GM12878 (cell line): ENCODE results near the gene TP53BP1. TPM values are rescaled to one million over a fixed set of nuclear protein-coding genes. Genes with fewer than 3 reads are reported as not detected.

ENCODE experiments used
- ASH2L ChIP-seq: fragments of 300-600, 200-600 bp; sonication (generic); IDR thresholded peaks from 2 replicates; pipeline ENCODE4 v1.6.1; 2017; ENCODE audit warnings: low read depth, mild to moderate bottlenecking, borderline replicate concordance
- ATF3 ChIP-seq: IDR thresholded peaks from 2 replicates; pipeline ENCODE4 v1.6.1; 2011; ENCODE audit warnings: low read depth, mild to moderate bottlenecking, low read length, moderate library complexity, borderline replicate concordance; ENCODE audit errors: extremely low read depth
- CBFB ChIP-seq: IDR thresholded peaks from 2 replicates; pipeline ENCODE4 v1.6.1; 2016; ENCODE audit warnings: antibody characterized with exemption, low read depth
- CREB1 ChIP-seq: IDR thresholded peaks from 2 replicates; pipeline ENCODE4 v1.6.1; 2012; ENCODE audit warnings: low read depth, mild to moderate bottlenecking, inconsistent platforms
- DPF2 ChIP-seq: fragments of 450-650 bp; IDR thresholded peaks from 2 replicates; pipeline ENCODE4 v1.6.1; 2017; ENCODE audit warnings: mild to moderate bottlenecking
- GABPA ChIP-seq: IDR thresholded peaks from 2 replicates; pipeline ENCODE4 v1.6.1; 2014; ENCODE audit warnings: antibody characterized with exemption, low read depth, mild to moderate bottlenecking, inconsistent platforms
- HDAC2 ChIP-seq: fragments of 200-600 bp; sonication (generic); IDR thresholded peaks from 2 replicates; pipeline ENCODE4 v1.6.1; 2017
- IRF3 ChIP-seq: fragments of 450-650 bp; IDR thresholded peaks from 2 replicates; pipeline ENCODE4 v1.6.1; 2014; ENCODE audit warnings: mild to moderate bottlenecking
- KDM1A ChIP-seq: fragments of 200-600 bp; sonication (generic); IDR thresholded peaks from 2 replicates; pipeline ENCODE4 v1.6.1; 2016; ENCODE audit warnings: borderline replicate concordance
- KLF5 ChIP-seq: fragments of 450-650 bp; IDR thresholded peaks from 2 replicates; pipeline ENCODE4 v1.6.1; 2014; ENCODE audit warnings: mild to moderate bottlenecking; ENCODE audit not compliant: partially characterized antibody
- MTA3 ChIP-seq: IDR thresholded peaks from 2 replicates; pipeline ENCODE4 v1.6.1; 2012; ENCODE audit warnings: low read length, inconsistent platforms, borderline replicate concordance
- MXI1 ChIP-seq: fragments of 150-350 bp; IDR thresholded peaks from 2 replicates; pipeline ENCODE4 v1.6.1; 2011; ENCODE audit warnings: low read depth, mild to moderate bottlenecking, inconsistent platforms, low read length, improper control_type of control experiment
- MYB ChIP-seq: fragments of 150-350 bp; IDR thresholded peaks from 2 replicates; pipeline ENCODE4 v1.6.1; 2014; ENCODE audit warnings: mild to moderate bottlenecking, low read depth, low read length, borderline replicate concordance
- MYC ChIP-seq: IDR thresholded peaks from 2 replicates; pipeline ENCODE4 v1.6.1; 2011; ENCODE audit warnings: mild to moderate bottlenecking, low read length, moderate library complexity, inconsistent platforms; ENCODE audit not compliant: insufficient read depth, insufficient replicate concordance, insufficient read length, severe bottlenecking
- NBN ChIP-seq: fragments of 450-650 bp; IDR thresholded peaks from 2 replicates; pipeline ENCODE4 v1.6.1; 2016
- NFYA ChIP-seq: IDR thresholded peaks from 2 replicates; pipeline ENCODE4 v1.6.1; 2011; ENCODE audit warnings: low read depth, mild to moderate bottlenecking, low read length, improper control_type of control experiment, borderline replicate concordance
- NFYB ChIP-seq: IDR thresholded peaks from 2 replicates; pipeline ENCODE4 v1.6.1; 2011; ENCODE audit warnings: low read depth, mild to moderate bottlenecking, low read length, improper control_type of control experiment, moderate library complexity; ENCODE audit not compliant: insufficient read depth
- PAX8 ChIP-seq: fragments of 450-650 bp; IDR thresholded peaks from 2 replicates; pipeline ENCODE4 v1.6.1; 2017; ENCODE audit warnings: mild to moderate bottlenecking, moderate library complexity
- RCOR1 ChIP-seq: conservative IDR thresholded peaks from 2 replicates; pipeline ENCODE4 v1.6.1; 2012; ENCODE audit warnings: low read depth, low read length, improper control_type of control experiment
- SMAD1 ChIP-seq: fragments of 450-650 bp; IDR thresholded peaks from 2 replicates; pipeline ENCODE4 v1.6.1; 2018; ENCODE audit warnings: mild to moderate bottlenecking, low read depth; ENCODE audit not compliant: partially characterized antibody
- SRF ChIP-seq, 2 experiments: IDR thresholded peaks; 2 replicates each; pipeline ENCODE4 v1.6.1; 2011; ENCODE audit warnings: low read depth in 2 of 2, low read length in 2 of 2, mild to moderate bottlenecking in 1 of 2, moderate library complexity in 1 of 2
- TARDBP ChIP-seq: IDR thresholded peaks from 2 replicates; pipeline ENCODE4 v1.6.1; 2016; ENCODE audit warnings: borderline replicate concordance
- TBL1XR1 ChIP-seq: IDR thresholded peaks from 2 replicates; pipeline ENCODE4 v1.6.1; 2012; ENCODE audit warnings: low read depth, low read length, improper control_type of control experiment
- USF2 ChIP-seq: IDR thresholded peaks from 2 replicates; pipeline ENCODE4 v1.6.1; 2011; ENCODE audit warnings: low read depth, low read length, improper control_type of control experiment, borderline replicate concordance
- ZNF274 ChIP-seq: IDR thresholded peaks from one replicate; pipeline ENCODE4 v1.8.0; 2011; ENCODE audit not compliant: insufficient read length, insufficient read depth
- polyA plus RNA-seq, 11 experiments: library from polyadenylated mRNA; depleted of rRNA in 4 of 11; unstranded in 6 of 11; stranded (reverse) in 5 of 11; fragments of >200 nt; fragmentation: Nextera tagmentation in 4 of 11; fragmentation: Illumina TruSeq in 1 of 11; extraction: Ambion mirVana in 4 of 11; extraction: Trizol in 1 of 11; gene quantifications; 1 replicate in 1 of 11; 2 replicates in 10 of 11; pipeline versions ENCODE4 v1.2.1 to v1.2.3, GENCODE V29; 2011 to 2016; ENCODE audit warnings: inconsistent platforms in 2 of 11, missing spikeins in 2 of 11, low read depth in 1 of 11
- total RNA-seq, 4 experiments: library from RNA; depleted of rRNA in 3 of 4; stranded (reverse); fragments of >200 nt in 3 of 4; fragmentation: Illumina TruSeq in 1 of 4; extraction: Trizol in 1 of 4; gene quantifications; 2 replicates each; pipeline versions ENCODE4 v1.2.1 to v1.2.3, GENCODE V29; 2013 to 2021
- TF ChIP-seq, protein P1 (sequence below): IDR thresholded peaks from 2 replicates; pipeline ENCODE4 v1.6.1; 2012; ENCODE audit warnings: low read depth, low read length, improper control_type of control experiment
- TF ChIP-seq, protein P2 (sequence below): IDR thresholded peaks from 2 replicates; pipeline ENCODE4 v1.6.1; 2011; ENCODE audit warnings: mild to moderate bottlenecking, low read depth, low read length, moderate library complexity; ENCODE audit not compliant: insufficient replicate concordance

TP53BP1 gene
- total and polyA plus RNA-seq, 10 of the 15 experiments (the other 5 are each of a cell fraction or from before 2014, with no cell fraction given) = 6.2 to 50.2 (median 19.3) TPM

DNA sequence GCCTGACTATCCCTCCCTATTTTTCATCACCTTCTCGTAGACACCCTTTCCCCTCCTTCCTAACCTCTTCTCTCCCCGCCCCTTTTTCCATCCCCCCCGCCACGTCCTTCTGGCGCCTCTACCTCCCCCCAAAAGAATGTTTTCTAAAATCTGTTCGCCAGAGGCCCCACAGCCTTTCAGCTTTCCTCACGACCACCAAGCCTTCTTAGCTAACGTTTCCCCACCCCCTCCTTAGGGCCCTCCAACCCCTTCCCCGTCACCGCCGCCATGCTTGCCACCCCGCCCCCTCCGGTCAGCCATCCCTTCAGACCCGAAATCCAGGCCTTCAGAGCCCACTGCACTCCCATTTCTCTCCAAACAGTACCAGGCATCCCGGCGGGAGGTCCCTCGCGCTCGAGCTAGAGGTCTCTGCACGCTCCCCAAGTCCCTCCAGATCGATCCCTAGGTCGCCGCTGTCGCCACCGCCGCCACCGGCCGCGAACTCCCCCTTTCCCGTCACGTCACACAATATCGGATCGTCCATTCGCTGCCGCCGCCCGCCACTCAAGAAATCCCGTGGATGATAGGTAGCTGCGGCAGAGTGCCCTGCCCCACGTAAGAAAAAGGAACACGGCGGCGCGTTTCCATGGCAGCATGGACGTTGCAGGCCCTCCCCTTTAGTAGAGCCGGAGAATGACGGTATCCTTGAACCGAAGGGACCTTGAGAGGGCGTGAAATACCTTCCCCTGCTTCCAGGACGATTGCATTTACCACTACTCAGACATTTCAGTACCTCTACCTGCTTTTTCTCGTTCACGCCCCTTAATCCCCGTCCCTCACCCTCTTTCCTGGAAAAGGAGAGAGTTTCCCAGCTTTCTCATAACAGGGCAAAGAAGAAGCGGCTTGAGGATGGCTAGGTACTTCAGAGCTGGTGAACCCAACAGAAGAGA, at the start of gene TP53BP1 (continued):
- no peak for TF ChIP-seq GABPA
- no peak for TF ChIP-seq MTA3
- TF ChIP-seq MYB = no peak
- peak; percentile 97 for TF ChIP-seq CREB1
- no peak for TF ChIP-seq PAX8
- no peak for TF ChIP-seq MYC
- no peak for TF ChIP-seq KDM1A
- no peak for TF ChIP-seq CBFB
- TF ChIP-seq USF2 = no peak
- TF ChIP-seq MXI1 = no peak
- TF ChIP-seq SMAD1 = no peak
- no peak for TF ChIP-seq TARDBP
- TF ChIP-seq, protein P1, sequence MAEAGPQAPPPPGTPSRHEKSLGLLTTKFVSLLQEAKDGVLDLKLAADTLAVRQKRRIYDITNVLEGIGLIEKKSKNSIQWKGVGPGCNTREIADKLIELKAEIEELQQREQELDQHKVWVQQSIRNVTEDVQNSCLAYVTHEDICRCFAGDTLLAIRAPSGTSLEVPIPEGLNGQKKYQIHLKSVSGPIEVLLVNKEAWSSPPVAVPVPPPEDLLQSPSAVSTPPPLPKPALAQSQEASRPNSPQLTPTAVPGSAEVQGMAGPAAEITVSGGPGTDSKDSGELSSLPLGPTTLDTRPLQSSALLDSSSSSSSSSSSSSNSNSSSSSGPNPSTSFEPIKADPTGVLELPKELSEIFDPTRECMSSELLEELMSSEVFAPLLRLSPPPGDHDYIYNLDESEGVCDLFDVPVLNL = no peak
- no peak for TF ChIP-seq TBL1XR1
- TF ChIP-seq NFYA = peak; percentile 27; the same call in 1 of the 2 replicates
- no peak for TF ChIP-seq HDAC2
- TF ChIP-seq SRF (IDR thresholded peaks at IDR 0.05; ENCODE audit: low read depth in 2 of 2, low read length in 2 of 2) = 0 out of 4 replicates have a peak, but pooled peaks of 1 of the 2 experiments have one; percentile 0
- TF ChIP-seq ATF3 = no peak
- no peak for TF ChIP-seq ZNF274
- TF ChIP-seq NBN = peak; percentile 89
- peak; percentile 91 for TF ChIP-seq NFYB
- TF ChIP-seq KLF5 = no peak
- no peak for TF ChIP-seq RCOR1
- TF ChIP-seq ASH2L = no peak
- peak; percentile 99 for TF ChIP-seq DPF2
- TF ChIP-seq IRF3 = peak; percentile 78
- TF ChIP-seq, protein P2, sequence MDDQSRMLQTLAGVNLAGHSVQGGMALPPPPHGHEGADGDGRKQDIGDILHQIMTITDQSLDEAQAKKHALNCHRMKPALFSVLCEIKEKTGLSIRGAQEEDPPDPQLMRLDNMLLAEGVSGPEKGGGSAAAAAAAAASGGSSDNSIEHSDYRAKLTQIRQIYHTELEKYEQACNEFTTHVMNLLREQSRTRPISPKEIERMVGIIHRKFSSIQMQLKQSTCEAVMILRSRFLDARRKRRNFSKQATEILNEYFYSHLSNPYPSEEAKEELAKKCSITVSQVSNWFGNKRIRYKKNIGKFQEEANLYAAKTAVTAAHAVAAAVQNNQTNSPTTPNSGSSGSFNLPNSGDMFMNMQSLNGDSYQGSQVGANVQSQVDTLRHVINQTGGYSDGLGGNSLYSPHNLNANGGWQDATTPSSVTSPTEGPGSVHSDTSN = peak; percentile 100
